Endodermal cell (in vitro differentiated cells): ENCODE data around the gene ATP1B2. TPM values are rescaled to one million over a fixed set of nuclear protein-coding genes. Genes with fewer than 3 reads are reported as not detected.

Experiments used
- DNase-seq: peaks from one replicate; pipeline ENCODE4 v3.0.0-alpha.2; 2017
- H3K27ac ChIP-seq: 2 replicates; pipeline ENCODE4 v1.5.1; 2013; ENCODE audit warnings: mild to moderate bottlenecking, low read depth, low read length, moderate library complexity
- H3K27me3 ChIP-seq: 2 replicates; pipeline ENCODE4 v1.6.1; 2013; ENCODE audit warnings: mild to moderate bottlenecking, low read length, moderate library complexity; ENCODE audit not compliant: insufficient read depth, control insufficient read depth, poor library complexity, severe bottlenecking
- H3K36me3 ChIP-seq: 2 replicates; pipeline ENCODE4 v1.7.0; 2013; ENCODE audit warnings: mild to moderate bottlenecking, low read length, moderate library complexity; ENCODE audit not compliant: control insufficient read depth, insufficient read depth
- H3K4me1 ChIP-seq: one replicate; pipeline ENCODE4 v1.7.0; 2013; ENCODE audit warnings: low read length; ENCODE audit not compliant: control insufficient read depth, insufficient read depth
- H3K4me3 ChIP-seq: 2 replicates; pipeline ENCODE4 v1.5.1; 2013; ENCODE audit warnings: mild to moderate bottlenecking, low read length, moderate library complexity
- H3K9ac ChIP-seq: 2 replicates; pipeline ENCODE4 v1.6.1; 2013; ENCODE audit warnings: mild to moderate bottlenecking, low read length, moderate library complexity; ENCODE audit not compliant: poor library complexity, severe bottlenecking; ENCODE audit errors: extremely low read depth
- H3K9me3 ChIP-seq: 2 replicates; pipeline ENCODE4 v1.6.1; 2013; ENCODE audit warnings: mild to moderate bottlenecking, low read length, moderate library complexity; ENCODE audit not compliant: control insufficient read depth
- H3K27ac Mint-ChIP-seq: 2 replicates; pipeline ENCODE4 v1.8.0; 2020; ENCODE audit warnings: mixed read lengths
- H3K27me3 Mint-ChIP-seq: 2 replicates; pipeline ENCODE4 v1.8.0; 2021; ENCODE audit warnings: mild to moderate bottlenecking, mixed read lengths; ENCODE audit not compliant: insufficient read depth
- H3K36me3 Mint-ChIP-seq: 2 replicates; pipeline ENCODE4 v1.8.0; 2020; ENCODE audit warnings: low read depth, mixed read lengths
- H3K4me1 Mint-ChIP-seq: 2 replicates; pipeline ENCODE4 v1.8.0; 2020; ENCODE audit warnings: mixed read lengths
- H3K4me3 Mint-ChIP-seq: 2 replicates; pipeline ENCODE4 v1.8.0; 2020; ENCODE audit warnings: mild to moderate bottlenecking, moderate library complexity, mixed read lengths
- H3K9me3 Mint-ChIP-seq: 2 replicates; pipeline ENCODE4 v1.8.0; 2020; ENCODE audit warnings: mild to moderate bottlenecking, mixed read lengths
- CTCF ChIP-seq: fragments of 200-600 bp; sonication (generic); conservative IDR thresholded peaks from 2 replicates; pipeline ENCODE4 v1.5.0; 2021; ENCODE audit warnings: antibody characterized with exemption, mild to moderate bottlenecking
- WGBS, 2 experiments: methylation state at CpG; one replicate each; pipeline versions ENCODE4 v1.1.5 to v1.1.7; 2013; ENCODE audit warnings: missing lambda C conversion rate in 2 of 2, mixed read lengths in 1 of 2; ENCODE audit not compliant: insufficient coverage in 1 of 2, insufficient read length in 1 of 2; 5-methylcytosine and 5-hydroxymethylcytosine counted together
- total RNA-seq, 2 donors: library from RNA; stranded (reverse); fragmentation: NEBNext Ultra II Directional in 1 of 2; extraction: Animal tissue kit (Norgen Biotek cat#: 25700) in 1 of 2; gene quantifications; 2 replicates in 1 of 2; 3 replicates in 1 of 2; pipeline ENCODE4 v1.2.1, GENCODE V29; 2021

ATP1B2 gene
- total RNA-seq, 2 donors from 2014 or later, result 6.4 to 7.5 TPM

- H3K4me1 Mint-ChIP-seq, result peaks cover 4% of the 10 kb centered on the region
- no peak for DNase-seq
These were observed 6.0 kb upstream of the ATP1B2 start for GRCh38 chr17:7644775-7645174.

GRCh38 chr17:7646457-7646856, 4.3 kb upstream of the ATP1B2 start:
- Mint-ChIP-seq H3K9me3 (no peaks in the 10 kb centered on the region), H3K4me3 (no peak overlapping the region), H3K27ac (no peak overlapping the region), H3K36me3 (no peaks in the 10 kb centered on the region), H3K4me1 (peaks cover 12% of the 10 kb centered on the region), H3K27me3 (peaks cover 22% of the 10 kb centered on the region)
- H3K36me3 ChIP-seq, result no peaks in the 10 kb centered on the region
- no peak overlapping the region for H3K9ac ChIP-seq
- DNase-seq, result no peak
- no peaks in the 10 kb centered on the region for H3K4me1 ChIP-seq
- H3K9me3 ChIP-seq, result no peaks in the 10 kb centered on the region
- peaks cover 11% of the 10 kb centered on the region for H3K27me3 ChIP-seq
- H3K27ac ChIP-seq, result no peak overlapping the region
- 90% methylated on average over 6 to 9 of the region's 9 CpGs for WGBS, 2 experiments
- no peak overlapping the region for H3K4me3 ChIP-seq
- TF ChIP-seq CTCF, result no peak

More at GRCh38 chr17:7644775-7645174, 6.0 kb upstream of the ATP1B2 start:
- Mint-ChIP-seq H3K4me3 (no peak overlapping the region), H3K27ac (no peak overlapping the region), H3K36me3 (no peaks in the 10 kb centered on the region), H3K27me3 (peaks cover 8% of the 10 kb centered on the region), H3K9me3 (no peaks in the 10 kb centered on the region)
- TF ChIP-seq CTCF, result no peak
- H3K4me1 ChIP-seq, result no peaks in the 10 kb centered on the region
- no peak overlapping the region for H3K9ac ChIP-seq
- H3K9me3 ChIP-seq, result no peaks in the 10 kb centered on the region
- H3K4me3 ChIP-seq, result no peak overlapping the region
- H3K36me3 ChIP-seq, result no peaks in the 10 kb centered on the region
- H3K27ac ChIP-seq, result no peak overlapping the region
- H3K27me3 ChIP-seq, result peaks cover under 1% of the 10 kb centered on the region
- 91 to 97% methylated on average over 4 of the region's 4 CpGs for WGBS, 2 experiments

GRCh38 chr17:7647018-7647417, 3.7 kb upstream of the ATP1B2 start:
- H3K9me3 Mint-ChIP-seq, result no peaks in the 10 kb centered on the region
- H3K4me1 ChIP-seq, result no peaks in the 10 kb centered on the region
- no peak overlapping the region for H3K4me3 Mint-ChIP-seq
- H3K9ac ChIP-seq, result no peak overlapping the region
- no peak for TF ChIP-seq CTCF
- DNase-seq, result no peak
- peaks cover 12% of the 10 kb centered on the region for H3K4me1 Mint-ChIP-seq
- WGBS, 2 experiments, result 92 to 100% methylated on average over 3 to 4 of the region's 4 CpGs
- no peaks in the 10 kb centered on the region for H3K36me3 ChIP-seq
- H3K36me3 Mint-ChIP-seq, result no peaks in the 10 kb centered on the region
- H3K27me3 ChIP-seq, result peaks cover 17% of the 10 kb centered on the region
- no peak overlapping the region for H3K27ac ChIP-seq
- H3K4me3 ChIP-seq, result no peak overlapping the region
- H3K27me3 Mint-ChIP-seq, result peaks cover 23% of the 10 kb centered on the region
- H3K9me3 ChIP-seq, result no peaks in the 10 kb centered on the region
- H3K27ac Mint-ChIP-seq, result no peak overlapping the region
